Breast epithelium (tissue), 3 donors: ENCODE measurements around the gene CLCNKB.

Source experiments
- POLR2A ChIP-seq: fragments of 450-650 bp; IDR thresholded peaks from one replicate; pipeline ENCODE4 v1.6.1; 2016; ENCODE audit warnings: antibody characterized with exemption, mild to moderate bottlenecking, moderate library complexity
- TF ChIP-seq, protein P1 (sequence below), 3 donors: fragments of 450-650 bp; IDR thresholded peaks; one replicate each; pipeline ENCODE4 v1.5.1; 2016 to 2017; ENCODE audit warnings: antibody characterized with exemption in 3 of 3, mild to moderate bottlenecking in 3 of 3, moderate library complexity in 3 of 3

DNA sequence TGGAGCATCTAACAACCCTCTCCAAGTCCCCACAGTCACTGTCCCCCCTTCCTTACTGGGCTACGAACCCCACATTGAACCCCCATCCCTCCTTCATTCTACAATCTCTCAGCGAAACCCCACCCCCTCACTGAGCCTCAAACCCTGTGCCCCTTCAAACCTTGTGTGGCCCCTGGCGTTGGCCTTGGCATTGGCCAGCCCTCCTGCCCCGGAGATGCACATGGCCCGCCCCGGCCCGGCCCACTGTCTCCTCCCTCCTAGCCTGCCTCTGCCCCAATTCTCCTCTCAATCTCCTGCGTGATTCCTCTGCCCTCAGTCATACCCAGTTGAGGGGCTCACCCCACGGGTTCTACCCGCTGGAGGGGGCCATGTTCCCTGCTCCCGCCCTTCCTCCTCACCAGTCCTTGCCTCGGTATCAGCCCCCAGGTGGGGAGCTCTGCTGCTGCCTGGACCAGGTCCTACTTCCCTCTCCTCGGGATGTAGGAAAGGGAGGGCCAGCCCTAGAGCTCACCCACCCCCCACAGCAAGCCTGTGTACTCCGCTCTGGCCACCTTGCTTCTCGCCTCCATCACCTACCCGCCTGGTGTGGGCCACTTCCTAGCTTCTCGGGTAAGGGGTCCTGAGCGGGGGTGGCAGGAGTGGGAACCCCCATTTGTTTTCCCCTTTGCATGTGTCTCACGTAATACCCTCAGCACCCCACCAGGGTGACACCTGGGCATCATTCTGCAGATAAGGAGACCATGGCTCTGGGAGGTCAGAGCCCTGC, 15.2 kb upstream of the CLCNKB start:
- TF ChIP-seq, protein P1, sequence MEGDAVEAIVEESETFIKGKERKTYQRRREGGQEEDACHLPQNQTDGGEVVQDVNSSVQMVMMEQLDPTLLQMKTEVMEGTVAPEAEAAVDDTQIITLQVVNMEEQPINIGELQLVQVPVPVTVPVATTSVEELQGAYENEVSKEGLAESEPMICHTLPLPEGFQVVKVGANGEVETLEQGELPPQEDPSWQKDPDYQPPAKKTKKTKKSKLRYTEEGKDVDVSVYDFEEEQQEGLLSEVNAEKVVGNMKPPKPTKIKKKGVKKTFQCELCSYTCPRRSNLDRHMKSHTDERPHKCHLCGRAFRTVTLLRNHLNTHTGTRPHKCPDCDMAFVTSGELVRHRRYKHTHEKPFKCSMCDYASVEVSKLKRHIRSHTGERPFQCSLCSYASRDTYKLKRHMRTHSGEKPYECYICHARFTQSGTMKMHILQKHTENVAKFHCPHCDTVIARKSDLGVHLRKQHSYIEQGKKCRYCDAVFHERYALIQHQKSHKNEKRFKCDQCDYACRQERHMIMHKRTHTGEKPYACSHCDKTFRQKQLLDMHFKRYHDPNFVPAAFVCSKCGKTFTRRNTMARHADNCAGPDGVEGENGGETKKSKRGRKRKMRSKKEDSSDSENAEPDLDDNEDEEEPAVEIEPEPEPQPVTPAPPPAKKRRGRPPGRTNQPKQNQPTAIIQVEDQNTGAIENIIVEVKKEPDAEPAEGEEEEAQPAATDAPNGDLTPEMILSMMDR (IDR thresholded peaks at IDR 0.05): no peak
- no peak for TF ChIP-seq POLR2A
